HepG2 (cell line): ENCODE data around the gene PHAX. TPM values are rescaled to one million over a fixed set of nuclear protein-coding genes. Genes with fewer than 3 reads are reported as not detected.
A peak's percentile ranks its signal among the peaks of the same experiment; 100 is the strongest.
"Not testable (repeated sequence)": the region's sequence is repeated elsewhere in the genome, so short reads cannot be mapped to it uniquely, and the experiment has no call there.

Experiments used
- ATAC-seq: fragments of 200-7000 bp; cut with Tn5 transposase; 3 replicates; pipeline ENCODE4 v1.9.1; 2020; ENCODE audit warnings: mild to moderate bottlenecking, moderate library complexity
- BruUV-seq: library from RNA; stranded (reverse); fragments of 400-500 nt; replicated peaks from 2 replicates; lab custom pipeline; 2021; lab: Mats Ljungman, UMichigan
- CTCF ChIA-PET: fragments of 300-600 bp; formaldehyde crosslinking; extraction: SDS; loops from one replicate; lab custom pipeline; 2021; ENCODE audit warnings: low total read pairs, inconsistent platforms, low intra/inter-chr PET ratio; lab: Yijun Ruan, JAX
- POLR2A ChIA-PET: fragments of 350-600 bp; sonication (Branson Sonifier 250); formaldehyde crosslinking; loops from one replicate; lab custom pipeline; 2020; ENCODE audit warnings: antibody characterized with exemption, inconsistent platforms; lab: Yijun Ruan, JAX
- DNase-seq: peaks from one replicate; pipeline ENCODE4 v3.0.0-alpha.2; 2015; ENCODE audit warnings: low spot score
- FAIRE-seq: peaks from 3 replicates; lab custom pipeline; 2011; peaks lifted over from hg19 to GRCh38; lab: Jason Lieb, UNC
- H2AFZ ChIP-seq: one replicate; pipeline ENCODE4 v1.6.1; 2011; ENCODE audit warnings: low read length, inconsistent platforms
- H3K27ac ChIP-seq: fragments of 300-600 bp; 3 replicates; pipeline ENCODE4 v1.8.0; 2011; ENCODE audit warnings: mixed run types, mild to moderate bottlenecking, mixed read lengths, low read length, inconsistent platforms; ENCODE audit not compliant: insufficient read depth; ENCODE audit errors: extremely low read length
- H3K27me3 ChIP-seq, 2 experiments: fragments of 200-600 bp in 1 of 2; 2 replicates in 1 of 2; 3 replicates in 1 of 2; pipeline versions ENCODE4 v1.6.0 to v1.8.0; 2011; ENCODE audit warnings: low read length in 2 of 2, mild to moderate bottlenecking in 2 of 2, moderate library complexity in 2 of 2, inconsistent platforms in 1 of 2; ENCODE audit not compliant: insufficient read depth in 2 of 2, control insufficient read depth in 1 of 2
- H3K36me3 ChIP-seq, 2 experiments: fragments of 200-600 bp in 1 of 2; replicated peaks in 1 of 2; 2 replicates in 1 of 2; 3 replicates in 1 of 2; pipeline versions ENCODE4 v1.5.1 to v1.8.0; 2011; ENCODE audit warnings: low read length in 2 of 2, inconsistent platforms in 1 of 2; ENCODE audit not compliant: insufficient read depth in 2 of 2, control insufficient read depth in 1 of 2
- H3K4me1 ChIP-seq: 2 replicates; pipeline ENCODE4 v1.5.1; 2012; ENCODE audit warnings: low read length, inconsistent platforms; ENCODE audit not compliant: insufficient read depth
- H3K4me2 ChIP-seq: 2 replicates; pipeline ENCODE4 v1.6.0; 2011; ENCODE audit warnings: low read depth, low read length, inconsistent platforms
- H3K4me3 ChIP-seq, 3 experiments: fragments of 200-600 bp in 1 of 3; sonication (generic), shearing (Covaris generic) in 1 of 3; replicated peaks in 1 of 3; 2 replicates each; pipeline ENCODE4 v1.5.1; 2011 to 2016; ENCODE audit warnings: low read length in 3 of 3, inconsistent platforms in 2 of 3, low read depth in 2 of 3, mild to moderate bottlenecking in 2 of 3, control low read depth in 1 of 3, mixed read lengths in 1 of 3; ENCODE audit not compliant: insufficient read depth in 1 of 3
- H3K79me2 ChIP-seq: one replicate; pipeline ENCODE4 v1.6.1; 2011; ENCODE audit warnings: low read length, inconsistent platforms; ENCODE audit not compliant: insufficient read depth
- H3K9ac ChIP-seq: 2 replicates; pipeline ENCODE4 v1.6.0; 2011; ENCODE audit warnings: mild to moderate bottlenecking, low read depth, low read length, inconsistent platforms; ENCODE audit not compliant: insufficient read depth
- H3K9me3 ChIP-seq: 2 replicates; pipeline ENCODE4 v1.5.1; 2012; ENCODE audit warnings: mild to moderate bottlenecking, low read length
- H4K20me1 ChIP-seq: 2 replicates; pipeline ENCODE4 v1.6.0; 2011; ENCODE audit warnings: inconsistent platforms, mild to moderate bottlenecking, low read length, moderate library complexity; ENCODE audit not compliant: insufficient read depth
- CEBPB ChIP-seq: IDR thresholded peaks from 2 replicates; pipeline ENCODE4 v1.6.1; 2011; ENCODE audit warnings: low read depth, low read length, improper control_type of control experiment, borderline replicate concordance
- GLI4 ChIP-seq: sonication (generic); formaldehyde crosslinking; IDR thresholded peaks from 2 replicates; pipeline ENCODE4 v1.5.1; 2020; ENCODE audit warnings: missing genetic modification reagents, mild to moderate bottlenecking, moderate library complexity, borderline replicate concordance
- HDAC6 ChIP-seq: fragments of 200-600 bp; sonication (generic); IDR thresholded peaks from 2 replicates; pipeline ENCODE4 v1.7.0; 2017; ENCODE audit warnings: mild to moderate bottlenecking, antibody characterized with exemption, low read length, low read depth
- POLR2G ChIP-seq: fragments of 200-400 bp; formaldehyde crosslinking; IDR thresholded peaks from 2 replicates; pipeline ENCODE4 v1.6.1; 2018; ENCODE audit warnings: mild to moderate bottlenecking, low read depth, low read length, moderate library complexity
- ZMYM3 ChIP-seq: sonication (generic); formaldehyde crosslinking; IDR thresholded peaks from 2 replicates; pipeline ENCODE4 v1.5.1; 2020; ENCODE audit warnings: mild to moderate bottlenecking, missing genetic modification reagents
- ZNF770 ChIP-seq: sonication (generic); formaldehyde crosslinking; IDR thresholded peaks from 2 replicates; pipeline ENCODE4 v1.5.0; 2020; ENCODE audit warnings: mild to moderate bottlenecking, missing genetic modification reagents
- WGBS: methylation state at CpG from one replicate; pipeline ENCODE4 v1.1.6; 2017; ENCODE audit warnings: low lambda C conversion rate; 5-methylcytosine and 5-hydroxymethylcytosine counted together
- in situ Hi-C: cut with HindIII; loops from 2 replicates; pipeline ENCODE4 v1.10.0; 2017; ENCODE audit warnings: low pct_unique_long_range_greater_than_20kb; ENCODE audit not compliant: extremely low pct_ligation_motif_present
- intact Hi-C: fragments of 100-400 bp; cut with micrococcal nuclease; formaldehyde crosslinking; loops from one replicate; pipeline ENCODE4 v1.10.0; 2022; ENCODE audit not compliant: unreplicated experiment
- polyA plus RNA-seq, 8 experiments: library from polyadenylated mRNA; depleted of rRNA in 3 of 8; stranded (reverse) in 7 of 8; unstranded in 1 of 8; fragments of >200 nt; fragmentation: Illumina TruSeq in 4 of 8; extraction: Trizol in 4 of 8; gene quantifications; 2 replicates each; pipeline versions ENCODE4 v1.2.1 to v1.2.3, GENCODE V29; 2011 to 2016; ENCODE audit warnings: low read depth in 4 of 8, missing spikeins in 1 of 8, mixed read lengths in 1 of 8; ENCODE audit not compliant: insufficient read depth in 1 of 8
- total RNA-seq, 5 experiments: library from RNA; depleted of rRNA; stranded (reverse); fragments of >200 nt; fragmentation: Illumina TruSeq; extraction: Trizol; gene quantifications; 2 replicates each; pipeline ENCODE4 v1.2.3, GENCODE V29; 2016; ENCODE audit warnings: low read depth in 1 of 5
- TF ChIP-seq, protein P1 (sequence below): sonication (generic); formaldehyde crosslinking; IDR thresholded peaks from 2 replicates; pipeline ENCODE4 v1.4.0; 2020; ENCODE audit warnings: missing genetic modification reagents, borderline replicate concordance
- TF ChIP-seq, protein P2 (sequence below): sonication (generic); formaldehyde crosslinking; IDR thresholded peaks from 2 replicates; pipeline ENCODE4 v1.8.1; 2022; ENCODE audit warnings: low read depth, mild to moderate bottlenecking, missing genetic modification reagents

Gene PHAX
- total and polyA plus RNA-seq, 2 of the 13 experiments (the other 11 are each of a cell fraction or from before 2014, with no cell fraction given) = 20.0 to 59.7 TPM

- DNase-seq, BruUV-seq, H3K79me2 ChIP-seq, CTCF ChIA-PET, H3K9me3 ChIP-seq, H3K36me3 ChIP-seq, H3K27me3 ChIP-seq, H2AFZ ChIP-seq, H4K20me1 ChIP-seq, FAIRE-seq: not testable (repeated sequence)
- H3K4me3 ChIP-seq = peak overlapping the region; percentile 44 to 66 (median 54)
- peak overlapping the region; percentile 67 for H3K4me2 ChIP-seq
- in situ Hi-C loops = loop anchor here (10.0 to 25.0 kb wide), 3 partner anchors 155 to 665 kb away; partner anchors contain the start of gene MARCHF3
- TF ChIP-seq CEBPB = 0 out of 2 replicates have a peak, but pooled peaks have one; percentile 5
- TF ChIP-seq ZNF770 (CRISPR knock-in tag) = peak; percentile 92
- peak; percentile 66; the same call in 1 of the 2 replicates for TF ChIP-seq ZMYM3 (CRISPR knock-in tag)
- POLR2A ChIA-PET = interaction anchor here (0.8 to 2.0 kb wide), 3 partner anchors 47 to 128 kb away, joined by 3 to 12 read pairs (median 8); partner anchors contain the start of genes ALDH7A1 and LMNB1
- peak overlapping the region; percentile 59 for H3K9ac ChIP-seq
- intact Hi-C loops = loop anchor here (2.0 kb wide), 1 partner anchor 49 kb away; the partner anchor contains the start of gene PHAX
- peaks cover 64% of the 10 kb centered on the region for H3K4me1 ChIP-seq
- H3K27ac ChIP-seq = peak overlapping the region; percentile 82
- ATAC-seq = peak; percentile 46
- WGBS = 6% methylated on average over 6 of the region's 6 CpGs
Measured at GRCh38 chr5:126649709-126650108, 49.0 kb downstream of the PHAX start.

DNA sequence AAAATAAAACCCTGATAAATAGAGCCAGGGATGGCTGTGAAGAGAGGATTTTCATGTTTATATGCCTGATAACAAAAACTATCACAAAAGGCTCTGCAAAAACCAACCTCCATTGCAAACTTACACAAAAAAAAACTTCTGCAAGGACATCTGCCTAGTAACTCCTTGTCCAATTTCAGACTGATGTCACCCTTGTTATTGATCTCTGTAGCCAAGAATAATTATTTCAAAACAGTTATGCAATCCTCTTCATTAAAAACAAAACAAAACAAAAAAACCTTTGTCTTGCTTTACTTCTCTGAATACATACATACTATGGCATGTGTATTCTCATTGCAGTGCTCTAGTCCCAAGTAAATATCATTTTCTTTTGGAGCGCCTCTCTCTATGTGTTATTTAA is 49.7 kb downstream of the PHAX start:
- BruUV-seq = no TSS peak
- no peak for FAIRE-seq
- POLR2A ChIA-PET = interaction anchor here (1.0 to 2.0 kb wide), 4 partner anchors 50 to 127 kb away, joined by 3 to 12 read pairs (median 6); partner anchors contain the start of genes ALDH7A1, LMNB1 and PHAX
- no peak overlapping the region for H2AFZ ChIP-seq
- no peak overlapping the region for H3K9ac ChIP-seq
- H3K79me2 ChIP-seq = no peaks in the 10 kb centered on the region
- H4K20me1 ChIP-seq = no peaks in the 10 kb centered on the region
- ATAC-seq = no peak; the same call in 2 of the 3 replicates
- peak overlapping the region; percentile 67 for H3K4me2 ChIP-seq
- H3K27ac ChIP-seq = peak overlapping the region; percentile 82
- peaks cover 71% of the 10 kb centered on the region for H3K4me1 ChIP-seq
- peak overlapping the region in 2 of 3 experiments; percentile 2 to 9; a peak in 1 of 6 replicates for H3K4me3 ChIP-seq
- peak; percentile 34 for DNase-seq
- no peaks in the 10 kb centered on the region for H3K36me3 ChIP-seq
- H3K9me3 ChIP-seq = peaks cover under 1% of the 10 kb centered on the region
- 6% methylated on average over 1 of the region's 1 CpG for WGBS
- intact Hi-C loops = no loop called here
- in situ Hi-C loops = loop anchor here (10.0 to 25.0 kb wide), 3 partner anchors 154 to 664 kb away; partner anchors contain the start of gene MARCHF3
- CTCF ChIA-PET = no interaction called here
- H3K27me3 ChIP-seq = no peaks in the 10 kb centered on the region
- TF ChIP-seq POLR2G (no peak), HDAC6 (no peak), GLI4 (CRISPR knock-in tag) (no peak)
- TF ChIP-seq, protein P1, sequence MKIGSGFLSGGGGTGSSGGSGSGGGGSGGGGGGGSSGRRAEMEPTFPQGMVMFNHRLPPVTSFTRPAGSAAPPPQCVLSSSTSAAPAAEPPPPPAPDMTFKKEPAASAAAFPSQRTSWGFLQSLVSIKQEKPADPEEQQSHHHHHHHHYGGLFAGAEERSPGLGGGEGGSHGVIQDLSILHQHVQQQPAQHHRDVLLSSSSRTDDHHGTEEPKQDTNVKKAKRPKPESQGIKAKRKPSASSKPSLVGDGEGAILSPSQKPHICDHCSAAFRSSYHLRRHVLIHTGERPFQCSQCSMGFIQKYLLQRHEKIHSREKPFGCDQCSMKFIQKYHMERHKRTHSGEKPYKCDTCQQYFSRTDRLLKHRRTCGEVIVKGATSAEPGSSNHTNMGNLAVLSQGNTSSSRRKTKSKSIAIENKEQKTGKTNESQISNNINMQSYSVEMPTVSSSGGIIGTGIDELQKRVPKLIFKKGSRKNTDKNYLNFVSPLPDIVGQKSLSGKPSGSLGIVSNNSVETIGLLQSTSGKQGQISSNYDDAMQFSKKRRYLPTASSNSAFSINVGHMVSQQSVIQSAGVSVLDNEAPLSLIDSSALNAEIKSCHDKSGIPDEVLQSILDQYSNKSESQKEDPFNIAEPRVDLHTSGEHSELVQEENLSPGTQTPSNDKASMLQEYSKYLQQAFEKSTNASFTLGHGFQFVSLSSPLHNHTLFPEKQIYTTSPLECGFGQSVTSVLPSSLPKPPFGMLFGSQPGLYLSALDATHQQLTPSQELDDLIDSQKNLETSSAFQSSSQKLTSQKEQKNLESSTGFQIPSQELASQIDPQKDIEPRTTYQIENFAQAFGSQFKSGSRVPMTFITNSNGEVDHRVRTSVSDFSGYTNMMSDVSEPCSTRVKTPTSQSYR (CRISPR knock-in tag) = no peak
- TF ChIP-seq, protein P2, sequence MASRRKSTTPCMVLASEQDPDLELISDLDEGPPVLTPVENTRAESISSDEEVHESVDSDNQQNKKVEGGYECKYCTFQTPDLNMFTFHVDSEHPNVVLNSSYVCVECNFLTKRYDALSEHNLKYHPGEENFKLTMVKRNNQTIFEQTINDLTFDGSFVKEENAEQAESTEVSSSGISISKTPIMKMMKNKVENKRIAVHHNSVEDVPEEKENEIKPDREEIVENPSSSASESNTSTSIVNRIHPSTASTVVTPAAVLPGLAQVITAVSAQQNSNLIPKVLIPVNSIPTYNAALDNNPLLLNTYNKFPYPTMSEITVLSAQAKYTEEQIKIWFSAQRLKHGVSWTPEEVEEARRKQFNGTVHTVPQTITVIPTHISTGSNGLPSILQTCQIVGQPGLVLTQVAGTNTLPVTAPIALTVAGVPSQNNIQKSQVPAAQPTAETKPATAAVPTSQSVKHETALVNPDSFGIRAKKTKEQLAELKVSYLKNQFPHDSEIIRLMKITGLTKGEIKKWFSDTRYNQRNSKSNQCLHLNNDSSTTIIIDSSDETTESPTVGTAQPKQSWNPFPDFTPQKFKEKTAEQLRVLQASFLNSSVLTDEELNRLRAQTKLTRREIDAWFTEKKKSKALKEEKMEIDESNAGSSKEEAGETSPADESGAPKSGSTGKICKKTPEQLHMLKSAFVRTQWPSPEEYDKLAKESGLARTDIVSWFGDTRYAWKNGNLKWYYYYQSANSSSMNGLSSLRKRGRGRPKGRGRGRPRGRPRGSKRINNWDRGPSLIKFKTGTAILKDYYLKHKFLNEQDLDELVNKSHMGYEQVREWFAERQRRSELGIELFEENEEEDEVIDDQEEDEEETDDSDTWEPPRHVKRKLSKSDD = no peak
